Parathyroid adenoma (tissue), 2 donors: ENCODE data around the gene TIMM23.
A peak's percentile ranks its signal among the peaks of the same experiment; 100 is the strongest.
"Not testable (repeated sequence)": the region's sequence is repeated elsewhere in the genome, so short reads cannot be mapped to it uniquely, and the experiment has no call there.

Experiments used
- H2AFZ ChIP-seq: fragments of 300-600 bp; sonication (generic); one replicate; pipeline ENCODE4 v1.7.0; 2017; ENCODE audit warnings: antibody characterized with exemption, mild to moderate bottlenecking
- H3K27ac ChIP-seq: fragments of 300-600 bp; sonication (generic); one replicate; pipeline ENCODE4 v1.7.0; 2017
- H3K27me3 ChIP-seq: fragments of 300-600 bp; sonication (generic); one replicate; pipeline ENCODE4 v1.7.0; 2017; ENCODE audit warnings: low read length; ENCODE audit not compliant: control insufficient read depth, insufficient read depth
- H3K36me3 ChIP-seq: fragments of 300-600 bp; sonication (generic); one replicate; pipeline ENCODE4 v1.7.0; 2017; ENCODE audit warnings: low read length; ENCODE audit not compliant: control insufficient read depth, insufficient read depth
- H3K4me1 ChIP-seq: fragments of 300-600 bp; sonication (generic); one replicate; pipeline ENCODE4 v1.7.0; 2017; ENCODE audit warnings: control low read depth
- H3K4me2 ChIP-seq: fragments of 300-600 bp; sonication (generic); one replicate; pipeline ENCODE4 v1.7.0; 2017; ENCODE audit warnings: low read length
- H3K4me3 ChIP-seq: fragments of 300-600 bp; sonication (generic); one replicate; pipeline ENCODE4 v1.7.0; 2017; ENCODE audit warnings: low read depth, low read length
- H3K79me2 ChIP-seq: fragments of 300-600 bp; sonication (generic); one replicate; pipeline ENCODE4 v1.7.0; 2017; ENCODE audit warnings: control low read depth
- H3K9ac ChIP-seq: fragments of 300-600 bp; sonication (generic); one replicate; pipeline ENCODE4 v1.7.0; 2017; ENCODE audit warnings: mild to moderate bottlenecking
- H3K9me3 ChIP-seq: fragments of 300-600 bp; sonication (generic); one replicate; pipeline ENCODE4 v1.7.0; 2017; ENCODE audit warnings: low read length; ENCODE audit not compliant: control insufficient read depth
- TF ChIP-seq, protein P1 (sequence below): fragments of 300-600 bp; sonication (generic); IDR thresholded peaks from one replicate; pipeline ENCODE4 v1.7.0; 2017; ENCODE audit warnings: antibody characterized with exemption, mild to moderate bottlenecking
- donor health status: primary hyperparathyroidism.

Gene TIMM23

GRCh38 chr10:45983538-45984186 is 11.4 kb downstream of the TIMM23 start:
- H2AFZ ChIP-seq, H3K9ac ChIP-seq, H3K79me2 ChIP-seq, H3K4me3 ChIP-seq, H3K27me3 ChIP-seq, H3K9me3 ChIP-seq, H3K27ac ChIP-seq, H3K4me1 ChIP-seq, H3K4me2 ChIP-seq, H3K36me3 ChIP-seq: not testable (repeated sequence)
- TF ChIP-seq, protein P1, sequence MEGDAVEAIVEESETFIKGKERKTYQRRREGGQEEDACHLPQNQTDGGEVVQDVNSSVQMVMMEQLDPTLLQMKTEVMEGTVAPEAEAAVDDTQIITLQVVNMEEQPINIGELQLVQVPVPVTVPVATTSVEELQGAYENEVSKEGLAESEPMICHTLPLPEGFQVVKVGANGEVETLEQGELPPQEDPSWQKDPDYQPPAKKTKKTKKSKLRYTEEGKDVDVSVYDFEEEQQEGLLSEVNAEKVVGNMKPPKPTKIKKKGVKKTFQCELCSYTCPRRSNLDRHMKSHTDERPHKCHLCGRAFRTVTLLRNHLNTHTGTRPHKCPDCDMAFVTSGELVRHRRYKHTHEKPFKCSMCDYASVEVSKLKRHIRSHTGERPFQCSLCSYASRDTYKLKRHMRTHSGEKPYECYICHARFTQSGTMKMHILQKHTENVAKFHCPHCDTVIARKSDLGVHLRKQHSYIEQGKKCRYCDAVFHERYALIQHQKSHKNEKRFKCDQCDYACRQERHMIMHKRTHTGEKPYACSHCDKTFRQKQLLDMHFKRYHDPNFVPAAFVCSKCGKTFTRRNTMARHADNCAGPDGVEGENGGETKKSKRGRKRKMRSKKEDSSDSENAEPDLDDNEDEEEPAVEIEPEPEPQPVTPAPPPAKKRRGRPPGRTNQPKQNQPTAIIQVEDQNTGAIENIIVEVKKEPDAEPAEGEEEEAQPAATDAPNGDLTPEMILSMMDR: peak; percentile 35

DNA sequence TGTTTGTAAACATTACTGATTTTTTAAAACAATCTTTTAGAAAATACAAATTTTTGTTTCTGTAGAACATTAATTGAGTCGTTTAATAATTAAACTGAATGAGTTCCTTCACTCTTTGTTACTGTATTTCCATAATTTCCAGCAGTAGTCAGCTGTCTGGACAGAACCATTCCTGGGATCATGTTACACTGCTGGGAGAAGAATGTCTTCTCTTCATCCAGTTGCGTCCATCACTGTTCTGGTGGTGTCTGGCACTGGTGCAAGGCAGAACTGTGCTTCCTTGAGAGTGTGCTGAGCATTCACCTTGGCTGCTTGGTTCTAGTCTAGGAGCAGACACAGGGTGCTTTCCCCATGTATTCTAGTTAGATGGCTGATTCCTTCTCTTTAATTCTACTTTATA is 12.2 kb downstream of the TIMM23 start:
- H3K4me1 ChIP-seq, H3K4me3 ChIP-seq, H3K36me3 ChIP-seq, H3K9me3 ChIP-seq, H3K27ac ChIP-seq, H3K4me2 ChIP-seq, H3K27me3 ChIP-seq, H3K79me2 ChIP-seq, H2AFZ ChIP-seq, H3K9ac ChIP-seq: not testable (repeated sequence)

- not testable (repeated sequence) for H3K27ac ChIP-seq, H2AFZ ChIP-seq, H3K4me1 ChIP-seq, H3K9me3 ChIP-seq, H3K36me3 ChIP-seq, H3K9ac ChIP-seq, H3K4me3 ChIP-seq, H3K79me2 ChIP-seq, H3K27me3 ChIP-seq, H3K4me2 ChIP-seq
Measured at GRCh38 chr10:45985590-45985989, 13.3 kb downstream of the TIMM23 start.

DNA sequence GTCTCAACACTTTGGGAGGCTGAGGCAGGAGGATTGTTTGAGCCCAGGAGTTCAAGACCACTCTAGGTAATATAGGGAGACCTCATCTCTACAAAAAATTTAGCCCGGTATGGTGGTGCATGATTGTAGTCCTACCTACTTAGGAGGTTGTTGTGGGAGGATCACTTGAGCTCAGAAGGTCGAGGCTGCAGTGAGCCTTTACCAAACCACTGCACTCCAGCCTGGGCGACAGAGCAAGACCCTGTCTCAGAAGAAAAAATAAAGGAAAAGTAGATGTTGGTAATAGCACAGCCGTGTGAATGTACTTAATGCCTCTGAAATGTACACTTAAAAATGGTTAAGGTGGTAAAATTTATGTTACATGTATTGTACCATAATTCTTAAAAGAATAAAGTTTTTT is 25.3 kb downstream of the TIMM23 start:
- Histone ChIP-seq H3K27ac (no peak overlapping the region), H2AFZ (no peak overlapping the region), H3K36me3 (no peaks in the 10 kb centered on the region), H3K4me2 (no peak overlapping the region), H3K27me3 (no peaks in the 10 kb centered on the region), H3K79me2 (peaks cover 14% of the 10 kb centered on the region), H3K4me1 (no peaks in the 10 kb centered on the region), H3K9ac (no peak overlapping the region), H3K9me3 (no peaks in the 10 kb centered on the region), H3K4me3 (no peak overlapping the region)
- TF ChIP-seq, protein P1: no peak

DNA sequence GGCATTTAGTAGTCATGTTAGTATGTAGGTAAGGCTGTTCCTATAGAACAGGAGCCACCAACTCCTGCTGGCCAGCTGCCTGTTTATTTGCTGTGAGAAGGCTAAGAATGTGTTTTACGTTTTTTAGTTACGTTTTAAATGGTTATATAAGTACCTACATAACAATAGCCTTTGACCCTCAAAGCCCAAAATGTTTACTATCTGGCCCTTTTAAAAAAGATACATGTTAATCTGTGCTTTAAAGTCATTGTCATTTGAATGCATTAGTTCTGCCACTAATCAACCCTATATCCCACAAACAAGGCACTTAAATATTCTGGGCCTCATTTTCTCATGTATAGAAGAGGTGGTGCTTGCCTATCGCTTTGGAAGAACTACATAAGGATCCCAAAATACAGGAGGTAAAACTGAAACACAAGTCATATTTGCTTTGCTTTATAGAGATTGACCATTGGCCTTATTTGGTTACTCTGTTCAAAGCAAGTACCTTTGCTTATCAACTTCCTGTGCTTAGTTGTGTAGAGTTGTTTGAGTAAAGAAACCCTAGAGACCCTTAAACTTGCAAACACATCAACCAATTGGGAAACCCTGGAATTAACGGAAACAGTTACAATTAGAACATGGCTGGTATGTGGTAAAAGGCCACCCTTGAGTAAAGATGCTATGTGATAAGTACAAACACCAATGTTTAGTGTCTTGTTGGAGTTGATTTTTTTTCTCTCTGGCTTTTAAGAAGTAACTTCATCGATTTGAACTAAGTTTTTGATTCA is 25.9 kb downstream of the TIMM23 start:
- H3K27ac ChIP-seq: no peak overlapping the region
- no peak overlapping the region for H2AFZ ChIP-seq
- H3K36me3 ChIP-seq: no peaks in the 10 kb centered on the region
- H3K79me2 ChIP-seq: peaks cover 14% of the 10 kb centered on the region
- no peak overlapping the region for H3K4me3 ChIP-seq
- H3K4me2 ChIP-seq: no peak overlapping the region
- no peaks in the 10 kb centered on the region for H3K27me3 ChIP-seq
- H3K9me3 ChIP-seq: no peaks in the 10 kb centered on the region
- H3K9ac ChIP-seq: no peak overlapping the region
- TF ChIP-seq, protein P1: no peak
- H3K4me1 ChIP-seq: no peaks in the 10 kb centered on the region

GRCh38 chr10:45999955-46000354 is 27.7 kb downstream of the TIMM23 start:
- not testable (repeated sequence) for H3K4me2 ChIP-seq, H3K4me1 ChIP-seq, H3K9me3 ChIP-seq, H3K36me3 ChIP-seq, H2AFZ ChIP-seq, H3K27ac ChIP-seq, H3K4me3 ChIP-seq, H3K9ac ChIP-seq, H3K27me3 ChIP-seq
- H3K79me2 ChIP-seq: peaks cover 14% of the 10 kb centered on the region
